ENCODE data around the gene PIAS1. TPM values are rescaled to one million over a fixed set of nuclear protein-coding genes. Genes with fewer than 3 reads are reported as not detected.

PIAS1 gene
- total and polyA plus RNA-seq, 8 donors = 10.6 to 29.0 (median 17.6) TPM

- no peak for DNase-seq
- intact Hi-C loops (cut with DNase I) = no loop called here
- WGBS, 2 donors = 80 to 86% methylated on average over 7 of the region's 7 CpGs
- no peak for ATAC-seq
- TF ChIP-seq CTCF (IDR thresholded peaks at IDR 0.05) = no peak
- FAIRE-seq = no peak
- H3K4me3 ChIP-seq = no peak overlapping the region
- H3K4me1 ChIP-seq = no peaks in the 10 kb centered on the region
- H3K36me3 ChIP-seq = no peaks in the 10 kb centered on the region
- H3K9me3 ChIP-seq = no peaks in the 10 kb centered on the region
- no peak overlapping the region for H3K27ac ChIP-seq
- H3K27me3 ChIP-seq = no peaks in the 10 kb centered on the region
Measured at GRCh38 chr15:68028137-68028887, 25.8 kb upstream of the PIAS1 start.

GRCh38 chr15:68028888-68029207, 25.3 kb upstream of the PIAS1 start:
- FAIRE-seq = no peak
- DNase-seq = no peak
- intact Hi-C loops (cut with DNase I) = no loop called here
- no peak overlapping the region for H3K4me3 ChIP-seq
- H3K4me1 ChIP-seq = no peaks in the 10 kb centered on the region
- H3K27me3 ChIP-seq = no peaks in the 10 kb centered on the region
- WGBS, 2 donors = 90% methylated on average over 5 of the region's 5 CpGs
- TF ChIP-seq CTCF (IDR thresholded peaks at IDR 0.05) = no peak
- no peak overlapping the region for H3K27ac ChIP-seq
- H3K9me3 ChIP-seq = no peaks in the 10 kb centered on the region
- ATAC-seq = no peak
- no peaks in the 10 kb centered on the region for H3K36me3 ChIP-seq

- no peak for DNase-seq
- intact Hi-C loops (cut with DNase I) = no loop called here
- FAIRE-seq = no peak
- no peak for ATAC-seq
- no peak for TF ChIP-seq CTCF (IDR thresholded peaks at IDR 0.05)
- no peak overlapping the region for H3K4me3 ChIP-seq
- no peaks in the 10 kb centered on the region for H3K9me3 ChIP-seq
- H3K36me3 ChIP-seq = no peaks in the 10 kb centered on the region
- H3K27me3 ChIP-seq = no peaks in the 10 kb centered on the region
- no peak overlapping the region for H3K27ac ChIP-seq
- H3K4me1 ChIP-seq = no peaks in the 10 kb centered on the region
Measured at GRCh38 chr15:68029959-68030358, 24.2 kb upstream of the PIAS1 start.

GRCh38 chr15:68031404-68031803, 22.7 kb upstream of the PIAS1 start:
- Histone ChIP-seq H3K27ac (no peak overlapping the region), H3K4me3 (no peak overlapping the region), H3K4me1 (no peaks in the 10 kb centered on the region), H3K9me3 (no peaks in the 10 kb centered on the region), H3K27me3 (no peaks in the 10 kb centered on the region), H3K36me3 (no peaks in the 10 kb centered on the region)
- no peak for TF ChIP-seq CTCF (IDR thresholded peaks at IDR 0.05)
- DNase-seq (no peak), FAIRE-seq (no peak), ATAC-seq (peak in 2 of 4 donors; percentile 51 to 68)
- 62 to 67% methylated on average over 2 of the region's 2 CpGs for WGBS, 2 donors
- intact Hi-C loops (cut with DNase I) = no loop called here

GRCh38 chr15:68032672-68033071, 21.4 kb upstream of the PIAS1 start:
- no peak for FAIRE-seq
- Histone ChIP-seq H3K27ac (no peak overlapping the region), H3K27me3 (no peaks in the 10 kb centered on the region), H3K36me3 (no peaks in the 10 kb centered on the region), H3K4me3 (no peak overlapping the region), H3K9me3 (no peaks in the 10 kb centered on the region), H3K4me1 (no peaks in the 10 kb centered on the region)
- intact Hi-C loops (cut with DNase I) = no loop called here
- no peak for DNase-seq
- 74 to 77% methylated on average over 1 of the region's 1 CpG for WGBS, 2 donors
- no peak for TF ChIP-seq CTCF (IDR thresholded peaks at IDR 0.05)
- ATAC-seq = peak in 1 of 4 donors; percentile 32
